ENCODE measurements around the gene PLA2G4E. TPM values are rescaled to one million over a fixed set of nuclear protein-coding genes. Genes with fewer than 3 reads are reported as not detected.
A peak's percentile ranks its signal among the peaks of the same experiment; 100 is the strongest.

PLA2G4E gene
- total and polyA plus RNA-seq, 9 of the 15 experiments (the other 6 are each of a cell fraction or from before 2014, with no cell fraction given), result 0.03 TPM; not detected in 8

- TF ChIP-seq, protein P1, sequence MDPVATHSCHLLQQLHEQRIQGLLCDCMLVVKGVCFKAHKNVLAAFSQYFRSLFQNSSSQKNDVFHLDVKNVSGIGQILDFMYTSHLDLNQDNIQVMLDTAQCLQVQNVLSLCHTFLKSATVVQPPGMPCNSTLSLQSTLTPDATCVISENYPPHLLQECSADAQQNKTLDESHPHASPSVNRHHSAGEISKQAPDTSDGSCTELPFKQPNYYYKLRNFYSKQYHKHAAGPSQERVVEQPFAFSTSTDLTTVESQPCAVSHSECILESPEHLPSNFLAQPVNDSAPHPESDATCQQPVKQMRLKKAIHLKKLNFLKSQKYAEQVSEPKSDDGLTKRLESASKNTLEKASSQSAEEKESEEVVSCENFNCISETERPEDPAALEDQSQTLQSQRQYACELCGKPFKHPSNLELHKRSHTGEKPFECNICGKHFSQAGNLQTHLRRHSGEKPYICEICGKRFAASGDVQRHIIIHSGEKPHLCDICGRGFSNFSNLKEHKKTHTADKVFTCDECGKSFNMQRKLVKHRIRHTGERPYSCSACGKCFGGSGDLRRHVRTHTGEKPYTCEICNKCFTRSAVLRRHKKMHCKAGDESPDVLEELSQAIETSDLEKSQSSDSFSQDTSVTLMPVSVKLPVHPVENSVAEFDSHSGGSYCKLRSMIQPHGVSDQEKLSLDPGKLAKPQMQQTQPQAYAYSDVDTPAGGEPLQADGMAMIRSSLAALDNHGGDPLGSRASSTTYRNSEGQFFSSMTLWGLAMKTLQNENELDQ (CRISPR knock-in tag; IDR thresholded peaks at IDR 0.05; ENCODE audit: borderline replicate concordance), result no peak
These were observed 25.8 kb upstream of the PLA2G4E start (continued) for GRCh38 chr15:42046597-42046996.

- Histone ChIP-seq H3K4me3 (no peak overlapping the region), H3K9ac (ENCODE audit: insufficient read depth in 1 of 2, low read depth in 2 of 2, low read length in 2 of 2) (no peak overlapping the region), H3K4me1 (replicated peaks in 1 of 2; ENCODE audit: control insufficient read depth in 2 of 2, insufficient read depth in 2 of 2, low read length in 2 of 2) (peaks cover 0 to 7% of the 10 kb centered on the region in 2 experiments; a peak in 4 of 5 replicates), H3K9me1 (ENCODE audit: control insufficient read depth, insufficient read depth, low read length) (no peaks in the 10 kb centered on the region), H3K9me3 (replicated peaks; ENCODE audit: control insufficient read depth, insufficient read depth, low read depth, low read length) (no peaks in the 10 kb centered on the region), H3K4me2 (ENCODE audit: insufficient read depth, low read length) (no peak overlapping the region), H3K27ac (ENCODE audit: extremely low read depth, low read depth, low read length) (no peak overlapping the region), H4K20me1 (replicated peaks; ENCODE audit: control insufficient read depth, insufficient read depth, low read length) (no peaks in the 10 kb centered on the region; the same call in 1 of the 2 replicates), H2AFZ (ENCODE audit: low read depth, low read length) (no peak overlapping the region), H3K36me3 (ENCODE audit: control insufficient read depth, insufficient read depth, low read length) (no peaks in the 10 kb centered on the region), H3K27me3 (ENCODE audit: control insufficient read depth in 2 of 2, insufficient read depth in 2 of 2, low read length in 2 of 2) (peaks cover 31 to 56% of the 10 kb centered on the region in 2 experiments), H3K79me2 (ENCODE audit: control insufficient read depth, insufficient read depth, low read length) (no peaks in the 10 kb centered on the region)
- in situ Hi-C loops (cut with MboI), result no loop called here
- WGBS (ENCODE audit: insufficient coverage, low coverage, missing lambda C conversion rate), result 2% methylated on average over 8 of the region's 8 CpGs
- no TSS peak for BruUV-seq (replicated peaks)
- POLR2A ChIA-PET, result interaction anchor here (0.5 kb wide), 1 partner anchor 34 kb away, joined by 3 read pairs; no protein-coding TSS in a partner anchor
- peak; percentile 49 for ATAC-seq
- DNase-seq (ENCODE audit: extremely low read depth in 1 of 4, low spot score in 3 of 4), result peak in 3 of 4 experiments; percentile 19 to 59 (median 53)
- no peak for FAIRE-seq
- TF ChIP-seq CTBP1 (IDR thresholded peaks at IDR 0.05; ENCODE audit: borderline replicate concordance), result peak; percentile 23; the same call in 1 of the 2 replicates
- peak; percentile 68; the same call in 1 of the 2 replicates for TF ChIP-seq FOXJ2 (tag; IDR thresholded peaks at IDR 0.05)
- TF ChIP-seq ASH1L (IDR thresholded peaks at IDR 0.05; ENCODE audit: borderline replicate concordance, low read depth, partially characterized antibody), result no peak
- CTCF ChIA-PET (ENCODE audit: low intra/inter-chr PET ratio), result no interaction called here
- intact Hi-C loops (cut with micrococcal nuclease), result no loop called here
These were observed 24.4 kb upstream of the PLA2G4E start for GRCh38 chr15:42045211-42045615.
